ENCODE data around the gene UBR2.
"Not testable (repeated sequence)": the region's sequence is repeated elsewhere in the genome, so short reads cannot be mapped to it uniquely, and the experiment has no call there.

The UBR2 gene

DNA sequence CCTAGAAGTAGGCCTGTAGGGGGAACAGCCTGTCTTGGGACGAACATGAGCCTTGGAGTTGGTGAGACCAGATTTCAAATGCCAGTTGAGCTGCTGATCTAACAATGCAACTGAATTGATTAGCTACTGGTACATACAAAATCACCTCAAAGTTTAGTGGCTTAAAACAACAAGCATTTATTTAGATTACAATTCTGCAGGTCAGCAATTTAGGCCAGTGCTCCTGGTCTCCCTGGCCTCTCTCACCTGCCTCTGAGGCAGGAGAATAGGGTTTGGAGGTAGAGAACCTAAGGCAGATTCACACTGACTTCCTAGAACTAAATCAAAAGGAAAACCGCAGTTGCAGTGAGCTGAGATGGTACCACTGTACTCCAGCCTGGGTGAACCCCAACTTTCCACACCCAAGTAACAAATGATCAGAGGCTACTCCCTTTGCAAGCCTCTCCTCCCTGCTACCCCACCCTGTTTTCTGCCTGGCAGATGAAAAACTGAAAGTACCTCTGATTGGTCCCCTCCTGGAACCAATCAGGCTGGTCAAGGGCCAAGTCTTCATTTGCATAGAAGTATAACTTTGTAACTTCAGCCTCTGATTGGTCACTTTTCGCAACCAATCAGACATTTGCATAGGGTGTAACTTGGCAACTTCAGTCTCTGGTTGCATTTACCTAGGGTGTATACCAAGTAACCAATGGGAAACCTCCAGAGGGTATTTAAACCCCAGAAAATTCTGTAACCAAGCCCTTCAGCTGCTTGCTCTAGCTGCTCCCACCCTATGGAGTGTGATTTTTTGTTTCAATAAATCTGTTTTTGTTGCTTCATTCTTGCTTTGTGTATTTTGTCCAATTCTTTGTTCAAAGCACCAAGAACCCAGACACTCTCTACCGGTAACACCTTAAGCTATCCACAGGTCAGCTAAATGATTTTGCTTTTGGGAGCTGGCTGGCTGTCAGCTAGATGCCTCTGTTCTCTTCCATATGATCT lies 8.1 kb upstream of the UBR2 start:
- no peak for DNase-seq

DNA sequence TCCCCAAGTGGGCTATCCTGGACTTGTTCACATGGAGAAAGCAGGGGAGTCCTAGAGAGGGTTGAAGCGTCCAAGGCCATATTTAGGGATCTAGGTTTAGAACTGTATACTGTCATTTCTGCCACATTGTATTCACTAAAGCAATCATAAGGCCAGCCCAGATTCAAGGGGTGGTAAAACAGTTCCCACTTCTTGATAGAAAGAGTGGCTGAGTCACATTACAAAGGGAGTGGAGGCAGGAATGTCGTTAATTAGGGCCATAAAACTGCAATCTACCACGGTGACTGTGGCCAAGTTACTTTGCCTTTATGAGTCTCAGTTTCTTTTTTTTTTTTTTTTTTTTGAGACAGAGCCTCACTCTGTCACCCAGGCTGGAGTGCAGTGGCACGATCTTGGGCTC lies 7.4 kb upstream of the UBR2 start:
- no peak for DNase-seq

DNA sequence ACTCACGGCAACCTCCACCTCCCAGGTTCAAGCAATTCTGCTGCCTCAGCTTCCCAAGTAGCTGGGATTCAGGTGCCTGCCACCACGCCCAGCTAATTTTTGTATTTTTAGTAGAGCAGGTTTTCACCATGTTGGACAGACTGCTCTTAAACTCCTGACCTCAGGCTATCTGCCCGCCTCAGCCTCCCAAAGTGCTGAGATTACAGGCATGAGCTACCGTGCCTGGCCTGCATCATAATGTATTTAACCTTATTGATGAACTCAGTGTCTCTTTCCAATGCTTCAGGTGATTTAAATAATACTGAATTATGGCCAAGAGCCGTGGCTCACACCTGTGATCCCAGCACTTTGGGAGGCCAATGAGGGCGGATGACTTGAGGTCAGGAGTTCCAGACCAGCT lies 4.6 kb upstream of the UBR2 start:
- DNase-seq = not testable (repeated sequence)

DNA sequence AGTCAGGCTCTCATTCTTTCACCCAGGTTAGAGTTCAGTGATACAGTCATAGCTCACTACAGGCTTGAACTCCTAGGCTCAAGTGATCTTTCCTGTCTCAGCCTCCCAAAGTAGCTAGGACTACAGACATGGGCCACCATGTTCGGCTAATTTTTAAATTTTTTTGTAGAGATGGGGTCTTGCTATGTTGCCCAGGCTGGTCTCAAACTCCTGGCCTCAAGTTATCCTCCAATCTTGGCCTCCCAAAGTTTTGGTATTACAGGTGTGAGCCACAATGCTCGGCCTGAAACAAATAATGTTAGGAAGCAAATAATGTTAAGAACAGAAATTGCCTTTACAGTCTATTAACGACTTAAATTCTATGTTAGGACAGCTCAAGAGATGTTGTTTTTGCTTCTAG lies 1.8 kb upstream of the UBR2 start:
- DNase-seq = no peak

DNA sequence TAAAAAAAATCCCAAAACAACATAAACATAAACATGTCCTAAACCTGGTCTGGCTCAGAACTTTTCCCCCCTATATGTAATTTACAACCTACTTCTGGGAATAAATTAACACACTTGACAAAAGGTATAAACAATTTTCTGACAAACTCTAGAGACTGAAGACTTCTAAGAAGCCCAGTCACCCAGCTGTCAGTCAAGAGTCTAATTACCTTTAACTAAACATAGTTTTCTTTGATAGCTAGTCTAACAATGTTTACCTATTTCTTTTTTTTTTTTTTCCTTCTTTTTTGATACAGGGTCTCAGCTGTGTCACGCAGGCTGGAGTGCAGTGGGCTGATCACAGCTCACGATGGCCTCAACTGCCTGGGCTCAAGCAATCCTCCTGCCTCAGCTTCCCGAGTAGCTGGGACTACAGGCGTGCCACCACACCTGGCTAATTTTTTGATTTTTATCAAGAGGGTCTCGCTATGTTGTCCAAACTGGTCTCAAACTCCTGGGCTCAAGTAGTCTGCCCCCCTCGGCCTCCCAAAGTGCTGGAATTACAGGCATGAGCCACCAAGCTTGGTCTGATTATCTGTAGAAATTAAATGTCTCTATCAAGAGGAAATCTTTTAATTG lies 932 bp upstream of the UBR2 start:
- no peak for DNase-seq

DNA sequence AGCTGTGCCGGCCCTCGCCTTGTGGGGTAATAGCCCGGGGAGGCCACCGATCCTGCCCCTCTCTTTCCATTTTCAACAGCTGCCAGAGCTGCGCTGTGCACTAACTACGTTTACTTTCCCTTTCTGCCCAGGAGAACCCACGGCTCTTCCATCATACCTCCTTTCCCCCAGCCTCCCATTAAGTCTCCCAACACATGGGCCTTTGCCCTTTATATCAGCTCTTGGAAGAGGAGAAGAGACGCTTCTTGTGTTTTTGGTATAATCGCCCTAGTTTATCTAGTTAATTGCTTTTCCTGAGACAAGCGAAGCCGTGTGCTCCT lies 637 bp downstream of the UBR2 start:
- DNase-seq = no peak

DNA sequence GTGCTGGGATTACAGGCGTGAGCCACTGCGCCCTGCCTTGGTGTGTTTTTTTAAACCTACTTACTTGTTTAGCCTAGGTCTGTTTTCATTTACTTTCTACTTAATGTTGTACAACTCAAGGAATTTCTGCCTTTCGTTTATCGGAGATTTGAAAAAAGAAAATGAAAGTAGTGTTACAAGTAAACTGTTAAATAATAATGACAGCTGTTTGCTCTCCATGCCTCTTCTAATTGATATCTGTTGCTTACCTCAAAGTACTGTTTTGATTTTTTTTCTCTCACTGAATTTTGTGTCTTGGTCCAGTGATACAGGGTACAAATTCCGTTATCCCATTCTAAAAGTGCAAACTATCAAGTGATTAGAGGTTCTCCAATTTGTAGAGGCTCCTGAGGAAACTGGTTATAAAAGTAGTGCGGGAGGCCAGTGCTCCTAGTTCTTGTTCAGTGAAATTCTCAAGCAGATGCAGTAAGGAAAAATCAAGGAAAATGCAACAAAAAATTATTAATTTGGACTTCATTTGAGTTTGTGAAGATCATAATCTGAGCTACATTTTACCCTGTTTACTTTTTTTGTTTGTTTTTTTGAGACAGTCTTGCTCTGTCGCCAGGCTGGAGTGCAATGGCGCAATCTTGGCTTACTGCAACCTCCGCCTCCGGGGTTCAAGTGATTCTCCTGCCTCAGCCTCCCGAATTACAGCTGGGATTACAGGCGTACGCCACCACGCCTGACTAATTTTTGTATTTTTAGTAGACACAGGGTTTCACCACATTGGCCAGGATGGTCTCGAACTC lies 2.2 kb downstream of the UBR2 start:
- no peak for DNase-seq

DNA sequence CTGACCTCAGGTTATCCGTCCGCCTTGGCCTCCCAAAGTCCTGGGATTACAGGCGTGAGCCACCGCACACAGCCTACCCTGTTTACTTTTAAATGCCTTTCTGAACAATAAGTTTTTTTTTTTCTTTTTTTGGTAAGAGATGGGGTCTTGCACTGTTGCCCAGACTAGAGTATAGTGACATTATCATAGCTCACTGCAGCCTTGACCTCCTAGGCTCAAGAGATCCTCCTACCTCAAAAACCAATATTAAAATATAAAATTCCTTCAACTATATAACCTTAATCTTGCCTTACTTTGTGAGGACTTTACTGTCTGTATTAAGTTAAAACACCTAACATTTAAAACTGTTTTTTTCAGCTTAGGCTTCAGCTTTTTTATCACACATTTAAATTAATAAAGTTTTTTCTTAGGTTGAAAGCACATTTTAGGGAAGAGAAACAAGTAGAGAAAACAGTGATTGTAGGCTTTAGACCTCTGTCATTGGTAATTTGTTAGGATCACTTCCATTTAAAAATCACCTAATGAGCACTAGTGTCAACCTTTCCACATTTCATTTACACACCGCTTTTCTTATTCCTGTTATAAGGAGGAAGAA lies 2.9 kb downstream of the UBR2 start:
- no peak for DNase-seq

DNA sequence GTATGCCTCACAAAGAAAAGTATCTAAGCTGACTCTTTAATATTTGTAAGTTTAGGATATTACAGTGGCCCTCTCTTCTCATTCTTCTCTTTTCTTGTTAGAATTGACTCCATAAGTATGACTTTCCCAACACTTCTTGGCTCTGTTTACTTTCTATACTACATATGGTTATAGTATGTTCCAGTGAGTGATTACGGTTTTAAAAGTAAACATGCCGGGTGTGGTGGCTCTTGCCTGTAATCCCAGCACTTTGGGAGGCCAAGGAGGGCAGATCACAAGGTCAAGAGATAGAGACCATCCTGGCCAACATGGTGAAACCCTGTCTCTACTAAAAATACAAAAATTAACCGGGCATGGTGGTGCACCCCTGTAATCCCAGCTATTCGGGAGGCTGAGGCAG lies 3.4 kb downstream of the UBR2 start:
- DNase-seq = not testable (repeated sequence)

DNA sequence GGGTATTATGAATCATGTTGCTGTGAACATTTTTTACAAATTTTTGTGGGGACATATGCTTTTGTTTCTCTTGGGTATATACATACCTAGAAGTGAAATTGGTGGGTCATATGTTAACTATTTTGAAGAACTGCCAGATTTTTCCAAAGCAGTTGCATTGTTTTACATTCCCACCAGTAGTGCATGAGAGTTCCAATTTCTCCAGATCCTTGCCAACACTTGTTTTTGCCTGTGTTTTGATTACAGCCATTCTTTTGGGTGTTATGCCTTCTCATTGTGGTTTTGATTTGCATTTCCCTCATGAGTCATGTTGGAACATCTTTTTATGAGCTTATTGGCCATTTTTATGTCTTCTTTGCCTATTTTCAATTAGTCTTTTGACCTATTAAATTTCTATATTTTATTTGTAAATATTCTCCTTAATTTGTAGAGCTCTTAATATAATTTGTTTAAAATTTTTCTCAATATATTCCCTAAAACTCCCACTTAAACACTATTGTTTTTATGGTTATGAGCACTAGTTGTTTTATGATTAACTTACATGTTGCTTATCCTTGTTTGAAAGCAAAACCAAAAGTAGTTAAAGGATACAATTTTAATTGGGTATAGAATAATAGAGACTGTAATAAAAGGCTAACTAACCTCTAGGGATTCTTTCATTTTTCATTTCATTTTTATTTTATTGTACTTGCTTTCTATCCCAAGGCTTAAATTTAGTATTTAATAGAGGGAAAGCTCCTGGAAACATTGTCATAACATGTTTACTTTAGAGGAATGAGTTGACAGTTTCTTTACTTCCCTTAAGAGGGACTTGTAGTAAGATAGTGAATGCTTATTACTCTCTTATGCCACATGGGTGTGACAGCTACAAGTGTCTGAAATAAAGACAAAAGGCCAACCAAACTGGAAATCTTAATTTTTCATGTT lies 5.5 kb downstream of the UBR2 start:
- no peak for DNase-seq

DNA sequence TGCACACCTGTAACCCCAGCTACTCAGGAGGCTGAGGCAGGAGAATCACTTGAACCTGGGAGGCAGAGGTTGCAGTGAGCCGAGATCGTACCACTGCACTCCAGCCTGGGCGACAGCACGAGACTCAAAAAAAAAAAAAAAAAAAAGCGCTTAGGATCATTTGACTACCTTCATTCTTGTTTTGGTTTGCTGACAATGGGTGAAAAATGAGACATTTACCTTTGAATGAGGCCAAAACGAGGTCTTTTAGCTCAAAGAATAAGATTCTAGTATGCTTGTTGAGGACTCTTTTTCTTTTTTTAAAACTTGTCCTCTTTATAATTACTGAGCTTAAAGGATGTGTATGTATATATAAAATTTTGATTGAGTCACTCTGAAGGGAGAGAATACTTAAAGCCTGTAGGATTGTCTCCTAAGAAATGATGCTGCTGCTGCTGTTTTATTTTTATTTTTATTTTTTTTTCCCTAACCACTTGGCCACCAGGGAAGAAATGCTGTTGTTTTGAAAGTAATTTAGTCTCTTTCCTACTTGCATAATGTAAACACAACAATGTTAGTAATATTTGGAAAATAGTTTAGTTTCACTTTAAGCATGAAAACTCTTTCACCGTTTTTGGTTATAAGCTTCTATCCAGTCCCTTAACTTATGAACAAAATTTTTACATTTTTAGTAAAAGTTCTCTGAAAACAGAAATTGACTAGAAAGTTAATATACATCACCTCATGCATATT lies 7.9 kb downstream of the UBR2 start:
- no peak for DNase-seq

DNA sequence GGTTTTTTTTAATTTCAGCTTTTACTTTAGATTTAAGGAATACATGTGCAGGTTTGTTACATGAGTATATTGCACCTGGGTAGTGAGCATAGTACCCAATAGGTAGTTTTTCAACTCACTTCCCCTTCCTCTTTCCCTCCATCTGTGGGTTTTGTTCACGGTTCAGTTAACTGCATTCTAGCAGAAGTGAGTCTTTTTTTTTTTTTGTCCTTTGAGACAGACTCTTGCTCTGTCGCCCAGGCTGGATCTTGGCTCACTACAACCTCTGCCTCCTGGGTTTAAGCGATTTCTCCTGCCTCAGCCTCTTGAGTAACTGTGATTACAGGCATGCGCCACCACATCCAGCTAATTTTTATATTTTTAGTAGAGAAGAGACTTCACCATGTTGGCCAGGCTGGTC lies 8.7 kb downstream of the UBR2 start:
- DNase-seq = no peak

DNA sequence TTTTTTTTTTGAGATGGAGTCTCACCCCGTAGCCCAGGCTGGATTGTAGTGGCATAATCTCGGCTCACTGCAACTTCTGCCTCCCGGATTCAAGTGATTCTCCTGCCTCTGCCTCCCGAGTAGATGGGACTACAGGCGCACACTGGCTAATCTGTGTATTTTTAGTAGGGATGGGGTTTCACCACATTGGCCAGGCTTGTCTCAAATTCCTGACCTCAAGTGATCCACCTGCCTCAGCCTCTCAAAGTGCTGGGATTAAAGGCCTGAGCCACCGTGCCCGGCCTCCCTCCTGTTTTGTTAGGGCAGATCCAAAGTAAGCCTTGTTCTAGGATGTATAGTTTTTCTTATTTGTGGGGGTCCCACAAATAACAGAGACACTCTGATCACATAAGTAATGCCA lies 12.7 kb downstream of the UBR2 start:
- not testable (repeated sequence) for DNase-seq

DNA sequence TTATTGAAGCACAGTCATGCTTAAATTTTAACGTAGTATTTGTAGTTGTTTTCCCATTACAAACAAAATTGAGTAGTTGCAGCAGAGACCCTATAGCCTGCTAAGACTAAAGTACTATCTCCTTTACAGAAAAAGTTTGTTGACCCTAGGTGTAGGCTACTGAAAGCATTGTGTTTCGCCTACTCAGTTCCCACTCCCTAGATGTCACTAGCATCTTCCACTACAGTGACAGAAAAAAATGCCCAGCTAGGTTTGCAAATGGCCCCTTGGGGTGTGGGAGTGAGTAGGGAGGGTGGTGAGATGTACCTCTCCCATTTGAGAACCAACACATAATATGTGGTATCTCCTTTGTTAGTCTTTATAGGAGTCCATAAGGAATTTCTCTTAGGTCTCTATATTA lies 34.5 kb downstream of the UBR2 start:
- DNase-seq = no peak

DNA sequence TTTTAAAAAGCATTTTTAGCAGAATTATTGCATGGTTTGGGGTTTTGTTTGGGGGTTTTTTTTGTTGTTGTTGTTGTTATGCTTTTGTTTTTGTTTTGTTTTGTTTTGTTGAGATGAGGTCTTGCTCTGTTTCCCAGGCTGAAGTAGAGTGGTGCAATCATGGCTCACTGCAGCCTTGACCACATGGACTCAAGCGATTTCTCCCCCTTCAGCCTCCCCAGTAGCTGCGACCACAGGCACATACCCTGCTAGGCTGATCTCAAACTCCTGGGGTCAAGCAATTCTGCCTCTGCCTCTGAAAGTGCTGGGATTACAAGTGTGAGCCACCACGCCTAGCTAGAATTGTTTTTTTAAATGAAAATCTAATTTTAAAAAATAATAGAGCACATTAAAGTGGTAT lies 35.7 kb downstream of the UBR2 start:
- DNase-seq = no peak

DNA sequence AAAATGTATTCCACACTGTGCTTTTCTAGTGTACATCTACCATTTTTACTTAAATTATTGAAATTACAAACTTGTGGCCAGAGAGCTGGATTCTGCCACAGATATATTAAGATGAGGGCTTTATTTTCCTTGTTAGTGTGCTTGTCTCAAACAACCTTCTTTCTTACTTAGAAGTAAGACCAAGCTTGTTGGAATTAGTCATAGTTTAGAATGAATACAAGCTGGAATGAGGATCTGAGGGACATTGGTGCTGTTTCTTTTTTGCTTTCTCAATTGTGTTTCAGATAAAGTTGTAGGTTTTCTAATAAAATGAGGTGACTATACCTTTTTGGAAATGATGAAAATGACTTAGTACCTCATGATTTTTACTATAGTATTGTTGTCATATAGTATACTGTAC lies 40.3 kb downstream of the UBR2 start:
- DNase-seq = no peak

DNA sequence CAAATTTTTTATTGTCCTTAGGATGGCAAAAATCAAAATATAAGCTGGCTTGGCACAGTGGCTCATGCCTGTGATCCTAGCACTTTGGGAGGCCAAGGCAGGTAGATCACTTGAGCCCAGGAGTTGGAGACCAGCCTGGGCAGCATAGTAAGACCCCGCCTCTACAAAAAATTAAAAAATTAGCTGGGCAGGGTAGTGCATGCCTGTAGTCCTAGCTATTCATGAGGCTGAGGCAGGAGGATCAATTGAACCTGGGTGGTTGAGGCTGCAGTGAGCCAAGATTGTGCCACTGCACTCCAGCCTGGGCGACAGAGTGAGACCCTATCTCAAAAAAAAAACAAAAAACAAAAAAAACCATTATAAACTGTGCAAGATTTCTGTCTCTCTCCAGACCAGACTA lies 40.9 kb downstream of the UBR2 start:
- not testable (repeated sequence) for DNase-seq

DNA sequence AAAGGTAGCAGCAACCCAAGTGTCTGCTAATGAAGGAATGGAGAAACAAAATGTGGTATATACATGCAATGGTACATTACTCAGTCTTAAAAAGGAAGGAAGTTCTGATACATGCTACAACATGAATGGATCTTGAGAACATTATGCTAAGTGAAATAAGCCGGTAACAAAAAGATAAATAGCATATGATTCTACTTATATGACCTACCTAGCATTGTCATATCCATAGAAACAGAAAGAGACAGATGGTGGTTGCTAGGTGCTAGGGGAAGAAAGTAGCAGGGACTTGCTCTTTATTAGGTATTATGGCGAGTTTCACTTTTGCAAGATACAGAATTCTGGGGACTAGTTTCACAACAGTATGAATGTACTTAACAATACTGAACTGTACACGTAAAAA lies 46.6 kb downstream of the UBR2 start:
- no peak for DNase-seq

DNA sequence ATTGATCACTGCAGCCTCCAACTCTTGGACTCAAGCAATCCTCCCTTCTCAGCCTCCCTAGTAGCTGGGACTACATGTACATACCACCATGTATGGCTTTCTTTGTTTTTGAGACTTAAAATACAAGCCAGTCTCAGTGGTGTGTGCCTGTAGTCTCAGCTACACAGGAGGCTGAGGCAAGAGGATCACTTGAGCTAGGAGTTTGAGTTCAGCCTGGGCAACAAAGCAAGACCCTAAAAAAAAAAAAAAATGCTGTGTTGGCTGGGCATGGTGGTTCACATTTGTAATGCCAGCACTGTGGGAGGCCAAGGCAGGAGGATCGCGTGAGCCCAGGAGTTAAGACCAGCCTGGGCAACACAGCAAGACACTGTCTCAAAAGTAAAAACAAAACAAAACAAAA lies 51.7 kb downstream of the UBR2 start:
- no peak for DNase-seq

DNA sequence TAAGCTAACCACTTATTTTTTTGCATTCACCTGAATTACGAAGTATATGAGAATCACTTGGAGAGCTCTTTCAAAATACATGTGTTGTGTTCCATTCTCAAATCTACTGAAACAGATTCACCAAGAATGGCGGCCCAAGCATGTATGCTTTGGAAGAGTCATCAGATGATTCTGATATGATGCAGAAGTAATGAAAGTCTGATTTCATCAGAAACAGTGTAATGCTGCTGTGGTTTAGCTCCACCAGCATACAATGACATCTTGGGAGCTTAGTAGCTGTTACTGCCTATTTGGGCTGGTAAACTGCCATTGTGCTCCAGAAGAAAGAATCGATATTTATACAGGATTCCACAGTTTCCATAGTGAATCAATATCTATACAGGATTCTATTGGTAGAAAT lies 52.9 kb downstream of the UBR2 start:
- DNase-seq = no peak

DNA sequence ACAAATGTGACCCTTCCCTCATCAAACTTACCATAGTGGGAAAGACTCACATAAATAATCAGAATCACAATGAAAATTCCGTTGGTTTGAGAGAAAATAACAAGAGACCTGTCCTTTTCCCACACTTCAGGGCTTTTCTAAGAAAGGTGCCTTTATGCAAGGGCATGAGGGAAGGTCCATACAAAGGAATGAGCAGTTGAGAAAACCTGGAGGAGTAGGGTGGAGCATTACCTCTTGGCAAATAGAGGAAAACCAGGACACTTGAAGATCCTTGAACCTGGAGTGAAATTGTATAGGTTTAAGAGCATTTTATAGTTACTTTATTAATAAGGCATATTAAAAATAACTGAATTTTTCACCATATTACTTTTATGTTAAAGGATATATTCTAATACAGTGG lies 54.3 kb downstream of the UBR2 start:
- DNase-seq = no peak

DNA sequence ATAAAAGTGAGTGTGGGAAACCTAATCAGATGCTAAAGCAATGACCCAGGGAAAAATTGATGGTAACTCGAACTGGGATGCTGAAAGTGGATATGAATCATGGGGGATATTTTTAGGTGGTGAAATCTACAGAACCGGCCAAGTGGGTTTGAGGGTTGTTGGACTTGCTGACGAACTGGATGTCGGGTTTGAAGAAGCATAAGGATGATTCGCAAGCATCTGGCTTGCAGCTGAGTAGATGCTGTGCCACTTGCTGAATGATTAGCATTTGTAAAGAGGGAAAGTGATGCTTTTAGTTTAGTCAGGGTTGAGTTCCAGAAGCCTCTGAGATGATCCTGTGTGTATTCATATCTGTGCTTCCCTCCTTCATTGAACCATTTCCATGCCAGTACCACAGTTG lies 54.9 kb downstream of the UBR2 start:
- DNase-seq = no peak

Measured in effector CD4-positive, alpha-beta T cell (primary cell).